NCI-H774 (cell line): Measurements from ENCODE around the gene SH3RF3.

Source experiments
- DNase-seq: peaks from one replicate; lab custom pipeline; 2025; lab: John Stamatoyannopoulos, UW

The SH3RF3 gene

DNA sequence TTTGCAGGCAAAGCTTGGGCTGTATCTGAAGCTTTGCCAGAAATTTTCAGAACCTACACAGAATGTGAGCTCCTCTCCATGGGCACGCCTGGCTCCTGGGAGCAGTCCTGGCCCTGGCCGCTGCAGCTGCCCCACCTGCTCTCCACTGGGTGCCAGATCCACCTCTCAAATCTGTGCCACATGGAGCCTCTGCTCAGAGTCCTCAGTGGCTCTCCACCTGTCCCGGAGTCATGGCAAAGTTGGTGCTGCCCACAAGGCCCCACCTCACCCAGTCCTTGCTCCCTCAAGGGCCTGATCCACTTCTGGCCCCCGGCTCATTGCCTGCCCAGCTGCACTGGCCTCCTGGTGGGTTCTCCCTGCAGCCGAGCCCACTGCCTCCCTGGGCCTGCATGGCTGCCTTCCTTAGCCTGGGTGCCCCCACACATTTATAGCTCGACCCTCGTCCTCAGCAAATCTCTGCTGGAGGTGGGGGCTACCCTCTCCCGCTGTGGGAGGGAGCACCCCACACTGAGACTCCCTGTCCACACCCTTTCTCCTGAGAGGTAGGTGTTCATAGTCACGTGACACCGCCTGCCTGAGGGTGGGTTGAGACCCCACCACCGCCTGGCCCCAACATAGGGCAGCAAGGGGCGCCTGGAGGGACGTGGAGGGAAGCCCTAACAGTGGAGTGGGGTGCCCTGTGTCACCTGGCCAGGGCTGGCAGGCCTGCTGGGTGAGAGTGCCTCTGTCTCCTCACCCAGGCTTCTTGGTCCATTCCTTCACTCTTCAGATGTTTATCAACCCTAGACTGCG, 224.1 kb downstream of the SH3RF3 start:
- DNase-seq, result no peak

DNA sequence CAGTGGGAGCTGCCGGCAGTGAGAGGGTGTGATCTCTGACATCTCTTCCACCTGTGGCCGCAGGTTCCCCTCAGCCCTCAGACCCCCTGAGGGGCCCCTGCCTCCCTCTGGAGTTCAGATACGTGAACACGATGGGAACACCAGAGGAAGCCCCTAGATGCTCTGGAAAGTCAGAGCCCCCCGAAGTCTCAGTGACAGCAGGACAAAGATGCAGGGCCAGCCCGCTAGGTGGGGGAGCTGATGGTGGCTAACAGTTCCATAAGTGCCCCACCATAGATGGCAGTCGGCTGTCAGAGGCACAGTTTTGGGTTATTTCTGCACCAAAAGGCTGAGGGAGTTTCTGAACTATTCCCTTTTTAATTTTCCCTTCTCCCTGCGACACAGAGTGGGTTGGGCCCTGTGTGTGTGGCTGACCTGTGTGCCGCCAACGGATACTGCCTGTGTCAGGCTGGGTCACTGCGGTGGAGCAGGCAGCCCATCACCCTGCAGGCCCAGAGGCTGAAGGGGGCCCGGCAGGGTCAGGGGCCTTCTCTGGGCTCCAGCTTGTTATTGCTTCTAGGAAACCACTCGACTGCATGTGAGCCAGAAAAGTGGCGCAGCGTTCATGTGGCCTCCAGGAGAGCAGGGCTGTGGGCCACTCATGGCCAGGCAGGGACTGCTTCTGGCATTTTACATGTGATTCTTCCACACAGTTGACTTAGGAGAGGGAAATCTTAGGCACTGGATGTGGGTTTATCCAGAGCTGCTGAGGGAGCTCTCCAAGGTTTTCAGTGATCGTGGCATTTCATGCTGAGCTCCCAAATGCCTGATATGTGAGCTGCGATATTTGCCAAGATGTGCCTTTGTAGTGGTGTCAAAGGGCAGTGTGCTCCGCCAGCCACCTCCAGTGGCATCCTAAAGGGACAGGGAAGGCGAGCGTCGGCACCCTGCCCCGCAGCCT, 225.1 kb downstream of the SH3RF3 start:
- DNase-seq, result no peak

- DNase-seq, result no peak
These were observed 226.3 kb downstream of the SH3RF3 start for GRCh38 chr2:109355192-109355843.

GRCh38 chr2:109356324-109357035, 227.5 kb downstream of the SH3RF3 start:
- no peak for DNase-seq

GRCh38 chr2:109364217-109364616, 235.2 kb downstream of the SH3RF3 start:
- DNase-seq, result no peak

- DNase-seq, result no peak
These were observed 236.1 kb downstream of the SH3RF3 start for GRCh38 chr2:109365131-109365530.

DNA sequence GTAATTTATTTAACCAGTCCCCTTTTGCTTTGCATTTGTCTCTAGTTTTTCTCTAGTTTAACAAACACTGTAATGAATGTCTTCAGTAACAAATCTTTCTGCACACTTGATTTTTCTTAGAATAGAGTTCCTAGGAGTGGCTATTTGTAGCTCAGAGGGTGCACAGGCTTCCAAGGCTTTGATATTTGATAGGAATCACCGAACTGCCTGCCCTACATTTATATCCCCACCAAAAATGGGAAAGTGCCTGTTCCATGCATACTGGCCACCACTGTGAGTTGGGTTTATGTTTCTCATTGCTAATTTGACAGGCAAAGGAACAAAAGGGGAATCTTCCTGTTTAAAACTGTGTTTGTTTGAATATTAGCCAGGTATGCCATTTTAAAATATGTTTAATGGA, 238.7 kb downstream of the SH3RF3 start:
- no peak for DNase-seq

- no peak for DNase-seq
These were observed 239.8 kb downstream of the SH3RF3 start for GRCh38 chr2:109368798-109369197.

- no peak for DNase-seq
These were observed 240.7 kb downstream of the SH3RF3 start for GRCh38 chr2:109369671-109370191.

GRCh38 chr2:109370399-109371035, 241.5 kb downstream of the SH3RF3 start:
- no peak for DNase-seq

- DNase-seq, result no peak
These were observed 242.6 kb downstream of the SH3RF3 start for GRCh38 chr2:109371481-109372170.

GRCh38 chr2:109372171-109372568, 243.2 kb downstream of the SH3RF3 start:
- no peak for DNase-seq

DNA sequence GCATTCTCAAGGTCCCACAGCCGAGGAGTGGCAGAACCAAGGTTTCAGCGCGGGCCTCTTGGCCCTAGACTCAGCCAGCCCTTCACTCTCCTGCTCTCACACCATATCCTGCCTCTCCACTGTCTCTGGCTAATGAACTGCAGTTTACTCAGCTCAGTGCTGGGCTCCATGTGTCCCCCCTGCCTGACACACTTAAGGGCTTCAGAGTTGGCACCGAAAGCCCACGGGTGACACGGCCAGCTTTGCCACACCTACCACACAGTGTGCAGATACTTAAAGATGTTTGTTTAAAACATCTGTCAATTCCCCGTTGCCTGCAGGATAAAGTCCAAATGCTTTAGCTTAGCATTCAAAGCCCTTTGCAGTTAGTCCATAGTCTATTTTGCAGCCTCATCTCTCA, 243.6 kb downstream of the SH3RF3 start:
- DNase-seq, result no peak

DNA sequence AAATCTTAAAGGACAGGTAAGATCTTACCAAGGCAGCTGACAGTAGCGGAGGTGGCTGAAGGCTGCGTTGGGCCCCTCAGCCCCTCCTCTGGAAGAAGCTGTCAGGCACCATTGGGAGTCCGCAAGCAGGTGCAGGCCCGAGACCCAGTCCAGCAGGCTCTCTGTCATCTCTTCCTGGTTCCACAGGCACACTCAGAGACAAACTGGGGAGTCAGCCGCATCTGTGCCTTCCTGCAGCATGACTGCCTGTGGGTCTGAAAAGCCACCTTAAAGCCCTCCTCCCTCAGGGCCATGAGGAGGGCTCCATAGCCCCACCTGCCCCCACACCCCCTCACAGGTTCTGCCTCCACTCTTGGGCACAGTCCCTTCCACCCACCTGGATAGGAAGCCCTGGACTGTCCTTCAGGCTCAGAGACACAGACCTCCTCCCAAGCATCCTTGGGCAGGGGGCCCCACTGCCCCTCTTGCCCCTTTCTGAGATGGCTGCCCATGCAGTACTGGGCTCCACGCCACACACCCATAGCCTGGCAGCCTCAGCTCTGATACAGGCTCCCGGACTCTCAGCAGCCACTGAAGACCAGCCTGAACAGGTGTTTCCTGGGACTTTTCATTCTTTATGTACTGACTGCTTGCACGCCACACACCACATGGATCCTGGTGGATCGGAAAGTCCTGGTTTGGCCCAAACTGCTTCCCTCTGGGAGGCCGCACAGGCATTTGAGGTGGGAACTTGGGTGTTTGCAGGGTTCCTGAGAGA, 245.0 kb downstream of the SH3RF3 start:
- no peak for DNase-seq

- no peak for DNase-seq
These were observed 245.6 kb downstream of the SH3RF3 start for GRCh38 chr2:109374548-109375130.

GRCh38 chr2:109375131-109375561, 246.1 kb downstream of the SH3RF3 start:
- no peak for DNase-seq

GRCh38 chr2:109375656-109376055, 246.7 kb downstream of the SH3RF3 start:
- DNase-seq, result no peak

- DNase-seq, result no peak
These were observed 247.1 kb downstream of the SH3RF3 start for GRCh38 chr2:109376115-109376514.

DNA sequence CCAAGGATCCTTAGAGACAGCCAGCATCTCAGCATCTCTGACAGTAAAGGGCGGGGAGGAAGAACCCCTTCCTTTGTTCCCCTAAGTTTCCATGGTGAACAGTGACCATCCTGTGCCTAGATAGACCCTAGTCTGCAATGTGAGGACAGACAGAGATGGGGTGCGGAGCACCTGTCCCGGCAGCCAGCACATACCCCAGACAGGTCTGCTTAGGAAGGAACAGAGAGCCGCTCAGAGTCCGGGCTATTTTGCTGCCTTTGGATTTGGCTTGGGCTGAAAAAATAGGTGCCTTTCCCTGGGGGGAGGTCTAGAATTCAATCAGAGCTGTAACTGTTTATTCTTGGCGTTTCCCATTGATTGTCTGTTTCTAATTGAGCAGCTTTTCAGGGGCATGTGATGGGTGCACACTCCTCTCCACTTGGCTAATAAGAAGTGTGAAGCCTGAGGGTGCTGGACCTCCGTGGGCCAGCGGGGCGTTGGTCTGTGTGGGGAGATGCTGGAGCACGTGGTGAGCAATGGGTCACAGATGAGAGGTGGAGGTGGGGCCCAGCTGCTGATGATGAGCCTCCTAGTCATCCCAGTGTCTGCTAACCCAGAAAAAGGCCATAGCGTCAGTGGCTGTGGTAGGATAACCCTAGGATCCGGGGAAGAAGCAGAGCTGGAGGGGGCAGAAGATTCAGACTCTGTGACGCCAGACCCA, 247.9 kb downstream of the SH3RF3 start:
- no peak for DNase-seq
